Epithelial cell of esophagus (primary cell): ENCODE measurements around the gene CLEC19A.

Source experiments
- DNase-seq: peaks from one replicate; pipeline ENCODE4 v3.0.0; 2010; ENCODE audit warnings: low read depth
- H3K4me3 ChIP-seq: 2 replicates; pipeline ENCODE4 v1.5.1; 2011; ENCODE audit warnings: mild to moderate bottlenecking, low read length, control low read depth
- CTCF ChIP-seq: IDR thresholded peaks from 2 replicates; pipeline ENCODE4 v1.5.1; 2011; ENCODE audit warnings: low read depth, mild to moderate bottlenecking, low read length, control low read depth, inconsistent platforms; ENCODE audit not compliant: insufficient read depth; ENCODE audit errors: missing control alignments

CLEC19A gene

DNA sequence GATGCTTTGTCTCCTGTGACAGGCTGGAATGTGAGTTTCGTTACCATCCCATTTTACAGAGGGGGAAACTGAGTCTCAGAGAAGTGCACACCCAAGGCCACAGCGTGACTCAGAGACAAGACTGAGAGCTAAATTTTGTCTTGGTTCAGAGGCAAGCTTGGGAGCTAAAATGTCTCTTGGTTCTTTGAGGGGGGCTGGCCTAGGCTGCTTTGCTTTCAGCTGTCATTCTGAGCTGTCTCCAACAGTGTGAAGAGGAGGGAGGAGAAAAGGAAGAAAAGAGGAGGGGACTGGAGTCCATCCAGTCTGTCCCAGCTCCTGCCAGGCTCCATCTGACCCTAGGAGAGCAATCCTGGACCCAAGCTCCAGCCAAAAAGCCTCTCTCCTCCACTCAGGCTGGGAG lies at the start of gene CLEC19A:
CLEC19A (plus strand) TSS at position 301 of the 400 bp plus-strand sequence. CDS start 121 bp downstream, outside the sequence.
- DNase-seq = no peak
- TF ChIP-seq CTCF = no peak
- no peak within 1 kb of the TSS for H3K4me3 ChIP-seq

- DNase-seq = no peak
- no peak overlapping the region for H3K4me3 ChIP-seq
- no peak for TF ChIP-seq CTCF
These were observed 49.6 kb upstream of the CLEC19A start for GRCh38 chr16:19235886-19236285.

- no peak for DNase-seq
- TF ChIP-seq CTCF = no peak
- H3K4me3 ChIP-seq = no peak overlapping the region
These were observed 48.8 kb upstream of the CLEC19A start for GRCh38 chr16:19236561-19237209.

DNA sequence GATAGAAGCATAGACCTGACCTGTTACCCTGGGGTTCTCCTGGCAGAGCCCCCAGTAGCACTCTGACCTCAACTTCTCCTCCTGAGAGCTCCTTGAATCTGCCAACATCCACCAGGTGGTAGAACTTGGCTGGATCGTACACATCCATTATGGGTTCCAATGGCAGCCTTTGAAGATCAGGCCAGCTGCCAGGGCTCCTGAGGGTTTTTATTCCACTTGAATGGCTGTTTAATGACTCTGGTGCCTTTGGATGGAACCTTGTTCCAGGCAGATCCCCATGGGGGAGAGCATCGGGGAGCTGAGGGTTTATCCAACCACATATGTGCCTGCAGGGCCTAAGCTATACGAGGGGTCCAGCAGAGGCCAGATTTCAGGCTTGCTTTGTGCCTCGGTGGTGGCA lies 47.1 kb upstream of the CLEC19A start:
- H3K4me3 ChIP-seq = no peak overlapping the region
- TF ChIP-seq CTCF = no peak
- DNase-seq = no peak

DNA sequence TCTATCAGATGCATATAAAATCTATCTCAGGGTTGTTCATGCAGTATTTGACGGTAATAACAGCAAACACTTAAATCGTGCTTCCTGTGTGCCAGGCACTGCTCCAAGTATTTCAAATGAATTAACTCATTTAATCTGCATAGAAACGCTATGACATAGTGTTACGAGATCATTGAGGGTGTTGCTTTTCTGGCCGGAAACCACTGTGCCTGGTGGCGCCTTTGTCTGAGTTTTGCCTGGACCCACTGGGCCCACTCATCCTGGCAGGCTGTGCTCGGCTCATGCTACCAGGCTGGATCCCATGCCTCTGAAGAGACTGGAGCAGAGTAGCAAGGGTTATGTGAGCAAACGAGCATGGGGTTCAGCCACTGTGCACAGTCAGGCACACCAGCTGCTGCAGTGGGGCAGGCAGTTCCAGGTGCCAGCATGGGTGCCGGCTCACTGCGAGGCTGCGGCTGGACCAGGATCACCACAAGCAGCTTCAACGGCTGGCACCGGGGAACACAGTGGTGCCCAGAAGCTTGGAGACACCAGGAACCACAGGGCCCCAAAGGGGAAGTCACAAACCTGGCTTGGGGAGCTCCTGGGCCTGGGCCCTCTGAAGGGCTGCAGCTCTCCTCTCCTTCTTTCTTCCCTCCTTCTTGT lies 45.9 kb upstream of the CLEC19A start:
- no peak for TF ChIP-seq CTCF
- H3K4me3 ChIP-seq = no peak overlapping the region
- no peak for DNase-seq

GRCh38 chr16:19240494-19240893 lies 45.0 kb upstream of the CLEC19A start:
- DNase-seq = no peak
- no peak overlapping the region for H3K4me3 ChIP-seq
- TF ChIP-seq CTCF = no peak

- H3K4me3 ChIP-seq = no peak overlapping the region
- no peak for DNase-seq
- TF ChIP-seq CTCF = no peak
These were observed 44.0 kb upstream of the CLEC19A start for GRCh38 chr16:19241512-19241911.
